SU-DHL-6 (cell line): Measurements from ENCODE around the gene TNS4.

Experiments
- EZH2phosphoT487 ChIP-seq: fragments of 200-600 bp; sonication (generic), shearing (Covaris generic); conservative IDR thresholded peaks from 2 replicates; pipeline ENCODE4 v1.6.1; 2018; ENCODE audit warnings: mild to moderate bottlenecking, antibody characterized with exemption, low read length, moderate library complexity, mixed read lengths
- TF ChIP-seq, protein P1 (sequence below): fragments of 200-600 bp; sonication (generic); IDR thresholded peaks from one replicate; pipeline ENCODE4 v1.5.1; 2017; ENCODE audit warnings: antibody characterized with exemption, mild to moderate bottlenecking, low read length, moderate library complexity; ENCODE audit not compliant: insufficient read depth, poor library complexity, severe bottlenecking

DNA sequence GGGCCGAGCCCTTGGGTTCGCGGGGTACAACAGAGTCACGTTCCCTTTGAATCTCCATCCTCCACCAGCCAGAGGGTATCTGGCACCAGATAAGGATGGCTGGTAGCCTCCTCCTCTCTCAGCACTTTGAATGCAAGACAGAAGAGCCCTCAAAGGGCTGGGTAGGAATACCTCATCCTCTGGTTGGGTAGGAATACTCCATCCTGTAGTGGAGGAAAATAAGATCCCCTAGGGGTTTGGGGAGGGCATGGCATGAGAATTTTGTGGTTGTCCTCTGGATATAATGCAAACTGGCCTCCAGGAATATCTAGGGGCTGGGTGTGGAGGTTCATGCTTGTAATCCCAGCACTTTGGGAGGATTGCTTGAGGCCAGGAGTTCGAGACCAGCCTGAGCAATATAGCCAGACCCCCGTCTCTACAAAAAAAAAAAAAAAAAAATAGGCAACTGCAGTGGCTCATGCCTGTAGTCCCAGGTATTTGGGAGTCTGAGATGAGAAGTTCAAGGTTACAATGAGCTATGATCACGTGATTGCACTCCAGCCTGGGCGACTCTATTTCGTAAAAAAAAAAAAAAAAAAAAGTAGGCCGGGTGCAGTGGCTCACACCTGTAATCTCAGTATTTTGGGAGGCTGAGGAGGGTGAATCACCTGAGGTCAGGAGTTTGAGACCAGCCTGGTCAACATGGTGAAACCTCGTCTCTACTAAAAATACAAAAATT lies 55.5 kb downstream of the TNS4 start:
- TF ChIP-seq, protein P1, sequence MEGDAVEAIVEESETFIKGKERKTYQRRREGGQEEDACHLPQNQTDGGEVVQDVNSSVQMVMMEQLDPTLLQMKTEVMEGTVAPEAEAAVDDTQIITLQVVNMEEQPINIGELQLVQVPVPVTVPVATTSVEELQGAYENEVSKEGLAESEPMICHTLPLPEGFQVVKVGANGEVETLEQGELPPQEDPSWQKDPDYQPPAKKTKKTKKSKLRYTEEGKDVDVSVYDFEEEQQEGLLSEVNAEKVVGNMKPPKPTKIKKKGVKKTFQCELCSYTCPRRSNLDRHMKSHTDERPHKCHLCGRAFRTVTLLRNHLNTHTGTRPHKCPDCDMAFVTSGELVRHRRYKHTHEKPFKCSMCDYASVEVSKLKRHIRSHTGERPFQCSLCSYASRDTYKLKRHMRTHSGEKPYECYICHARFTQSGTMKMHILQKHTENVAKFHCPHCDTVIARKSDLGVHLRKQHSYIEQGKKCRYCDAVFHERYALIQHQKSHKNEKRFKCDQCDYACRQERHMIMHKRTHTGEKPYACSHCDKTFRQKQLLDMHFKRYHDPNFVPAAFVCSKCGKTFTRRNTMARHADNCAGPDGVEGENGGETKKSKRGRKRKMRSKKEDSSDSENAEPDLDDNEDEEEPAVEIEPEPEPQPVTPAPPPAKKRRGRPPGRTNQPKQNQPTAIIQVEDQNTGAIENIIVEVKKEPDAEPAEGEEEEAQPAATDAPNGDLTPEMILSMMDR = no peak
- TF ChIP-seq EZH2phosphoT487 = no peak
